HG02970 (cell line): Measurements from ENCODE around the gene MZT2A.
"Not testable (repeated sequence)": the region's sequence is repeated elsewhere in the genome, so short reads cannot be mapped to it uniquely, and the experiment has no call there.

Experiments used
- ATAC-seq: cut with Tn5 transposase; IDR thresholded peaks from one replicate; pipeline ENCODE4 v1.9.1; 2021; ENCODE audit warnings: mild to moderate bottlenecking, moderate library complexity, moderate number of reproducible peaks; ENCODE audit not compliant: unreplicated experiment, low FRiP score

MZT2A gene

GRCh38 chr2:131471624-131472023, 20.6 kb downstream of the MZT2A start:
- not testable (repeated sequence) for ATAC-seq

- not testable (repeated sequence) for ATAC-seq
These were observed 21.3 kb downstream of the MZT2A start for GRCh38 chr2:131470944-131471343.

- not testable (repeated sequence) for ATAC-seq
These were observed 24.5 kb downstream of the MZT2A start for GRCh38 chr2:131467722-131468121.

- ATAC-seq: not testable (repeated sequence)
These were observed 37.3 kb downstream of the MZT2A start for GRCh38 chr2:131454914-131455313.

- ATAC-seq: not testable (repeated sequence)
These were observed 40.8 kb downstream of the MZT2A start for GRCh38 chr2:131451265-131451949.

- not testable (repeated sequence) for ATAC-seq
These were observed 44.2 kb downstream of the MZT2A start for GRCh38 chr2:131447981-131448380.

- ATAC-seq: no peak
These were observed 46.3 kb downstream of the MZT2A start for GRCh38 chr2:131445896-131446295.

- ATAC-seq: not testable (repeated sequence)
These were observed 46.7 kb downstream of the MZT2A start for GRCh38 chr2:131445515-131445797.

GRCh38 chr2:131444736-131445514, 47.3 kb downstream of the MZT2A start:
- not testable (repeated sequence) for ATAC-seq

- ATAC-seq: not testable (repeated sequence)
These were observed 51.3 kb downstream of the MZT2A start for GRCh38 chr2:131440742-131441468.
